Stimulated activated naive CD8-positive, alpha-beta T cell treated with anti-CD3 and anti-CD28 coated beads, Interleukin-15, amount 100 ng/mL, for 72 hours (primary cell): ENCODE data around the gene PFN4.
"Not testable (repeated sequence)": the region's sequence is repeated elsewhere in the genome, so short reads cannot be mapped to it uniquely, and the experiment has no call there.

Experiments used
- ATAC-seq: fragments of 150-1000 bp; cut with Tn5 transposase; 2 replicates; pipeline ENCODE4 v1.10.0; 2021; ENCODE audit warnings: mild to moderate bottlenecking, moderate library complexity
- DNase-seq, 2 donors: peaks; one replicate each; pipeline ENCODE4 v3.0.0; 2021 to 2022
- H3K27ac Mint-ChIP-seq, 2 donors: one replicate each; pipeline ENCODE4 v1.8.0; 2022; ENCODE audit warnings: mild to moderate bottlenecking in 2 of 2, mixed read lengths in 2 of 2, moderate library complexity in 2 of 2
- H3K27me3 Mint-ChIP-seq: one replicate; pipeline ENCODE4 v1.8.0; 2022; ENCODE audit warnings: mixed read lengths
- H3K4me1 Mint-ChIP-seq: one replicate; pipeline ENCODE4 v1.8.0; 2022; ENCODE audit warnings: mild to moderate bottlenecking, mixed read lengths
- H3K4me3 Mint-ChIP-seq, 2 donors: one replicate each; pipeline ENCODE4 v1.8.0; 2022; ENCODE audit warnings: mild to moderate bottlenecking in 2 of 2, mixed read lengths in 2 of 2, moderate library complexity in 1 of 2
- H3K9me3 Mint-ChIP-seq, 2 donors: one replicate each; pipeline ENCODE4 v1.8.0; 2022; ENCODE audit warnings: mixed read lengths in 2 of 2

Gene PFN4

GRCh38 chr2:24123922-24124580, 917 bp upstream of the PFN4 start:
- Mint-ChIP-seq H3K4me3 (peak overlapping the region; percentile 91 to 93), H3K27ac (peak overlapping the region; percentile 90 to 93)
- peak; percentile 22 for ATAC-seq

DNA sequence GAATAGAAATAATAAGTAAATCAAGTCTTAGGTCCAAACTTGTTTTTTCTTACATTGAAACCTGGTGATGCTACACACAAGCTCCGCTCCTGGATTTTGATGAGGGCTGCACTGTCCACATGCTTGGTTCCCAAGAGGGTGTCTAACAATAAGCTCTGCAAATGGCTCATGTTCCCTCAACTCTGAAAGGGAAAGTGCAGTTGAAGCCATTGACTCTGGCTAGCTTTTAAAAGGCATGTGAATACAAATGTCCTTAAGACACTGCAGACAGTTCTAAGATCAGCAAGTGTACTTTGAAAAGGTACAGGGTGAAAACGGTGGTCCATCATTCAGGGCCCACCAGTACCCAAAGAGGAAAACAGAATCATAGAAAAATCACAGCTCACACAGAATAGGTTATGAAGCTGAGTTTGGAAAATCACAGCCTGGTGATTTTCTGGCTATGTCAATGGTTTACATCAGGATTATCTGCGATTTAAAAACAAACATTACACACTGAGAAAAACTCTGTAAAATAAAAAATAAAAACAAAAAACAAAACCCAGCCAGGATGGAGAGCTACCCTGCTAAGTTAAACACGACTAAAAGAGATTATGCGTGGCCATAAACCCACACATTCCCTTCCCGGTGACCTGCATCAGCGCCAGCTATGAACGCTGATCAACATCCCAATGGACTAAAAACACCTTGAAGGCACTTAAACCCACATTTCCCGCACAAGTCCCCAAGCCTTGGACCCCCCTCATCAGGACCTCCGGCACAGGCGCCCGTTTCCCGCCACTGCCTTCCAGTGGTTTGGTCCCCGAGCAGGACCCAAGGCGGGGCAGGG, 554 bp downstream of the PFN4 start:
- Mint-ChIP-seq H3K27ac (peak overlapping the region; percentile 97), H3K4me1 (peaks cover 23% of the 10 kb centered on the region), H3K4me3 (peak overlapping the region; percentile 88 to 90), H3K27me3 (no peaks in the 10 kb centered on the region), H3K9me3 (no peaks in the 10 kb centered on the region)
- ATAC-seq (no peak), DNase-seq (no peak)

More at GRCh38 chr2:24123922-24124580, 917 bp upstream of the PFN4 start:
- Mint-ChIP-seq H3K4me1 (peaks cover 27% of the 10 kb centered on the region), H3K27me3 (no peaks in the 10 kb centered on the region), H3K9me3 (no peaks in the 10 kb centered on the region)
- no peak for DNase-seq

DNA sequence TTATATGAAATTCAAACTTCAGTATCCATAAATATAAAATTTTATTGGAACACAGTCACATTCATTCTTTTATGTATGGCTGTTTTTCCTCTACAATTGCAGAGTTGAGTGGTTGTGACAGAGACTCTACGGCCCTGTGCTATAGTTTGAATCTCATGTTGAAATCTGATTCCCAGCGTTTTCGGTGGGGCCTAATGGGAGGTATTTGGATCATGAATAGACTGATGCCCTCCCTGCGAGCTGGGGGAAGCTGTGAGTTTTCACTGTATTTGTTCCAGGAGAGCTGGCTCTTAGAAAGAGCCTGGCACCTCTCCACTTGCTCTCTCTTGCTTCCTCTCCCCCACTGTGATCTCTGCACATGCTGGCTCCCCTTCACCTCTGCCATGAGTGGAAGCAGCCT, 1.7 kb downstream of the PFN4 start:
- Mint-ChIP-seq H3K4me1 (peaks cover 23% of the 10 kb centered on the region), H3K27ac (no peak overlapping the region), H3K27me3 (no peaks in the 10 kb centered on the region), H3K4me3 (no peak overlapping the region), H3K9me3 (no peaks in the 10 kb centered on the region)
- no peak for ATAC-seq
- no peak for DNase-seq

- ATAC-seq (no peak), DNase-seq (no peak)
- Mint-ChIP-seq H3K9me3 (no peaks in the 10 kb centered on the region), H3K27me3 (no peaks in the 10 kb centered on the region), H3K4me3 (no peak overlapping the region), H3K27ac (no peak overlapping the region), H3K4me1 (peaks cover 23% of the 10 kb centered on the region)
Observed at GRCh38 chr2:24121066-24121465, 2.1 kb downstream of the PFN4 start.

GRCh38 chr2:24117902-24118301, 5.2 kb downstream of the PFN4 start:
- H3K27ac Mint-ChIP-seq, result no peak overlapping the region
- no peak for DNase-seq
- H3K4me1 Mint-ChIP-seq, result peaks cover 6% of the 10 kb centered on the region
- H3K4me3 Mint-ChIP-seq, result no peak overlapping the region
- no peaks in the 10 kb centered on the region for H3K9me3 Mint-ChIP-seq
- H3K27me3 Mint-ChIP-seq, result no peaks in the 10 kb centered on the region
- ATAC-seq, result no peak

- H3K4me1 Mint-ChIP-seq, result no peaks in the 10 kb centered on the region
- no peak overlapping the region for H3K27ac Mint-ChIP-seq
- no peak overlapping the region for H3K4me3 Mint-ChIP-seq
Observed at GRCh38 chr2:24115057-24115456, 8.1 kb downstream of the PFN4 start.

GRCh38 chr2:24111407-24111901, 11.7 kb downstream of the PFN4 start:
- Mint-ChIP-seq H3K27ac (no peak overlapping the region), H3K9me3 (peaks cover 13 to 16% of the 10 kb centered on the region in 2 donors), H3K27me3 (no peaks in the 10 kb centered on the region), H3K4me3 (no peak overlapping the region), H3K4me1 (no peaks in the 10 kb centered on the region)
- DNase-seq (no peak), ATAC-seq (no peak)

More at GRCh38 chr2:24115057-24115456, 8.1 kb downstream of the PFN4 start:
- H3K9me3 Mint-ChIP-seq, result no peaks in the 10 kb centered on the region
- DNase-seq (no peak), ATAC-seq (no peak)
- no peaks in the 10 kb centered on the region for H3K27me3 Mint-ChIP-seq

- no peak overlapping the region for H3K4me3 Mint-ChIP-seq
- DNase-seq (no peak), ATAC-seq (peak; percentile 33)
- no peak overlapping the region for H3K27ac Mint-ChIP-seq
- no peaks in the 10 kb centered on the region for H3K27me3 Mint-ChIP-seq
- H3K9me3 Mint-ChIP-seq, result peaks cover 16% of the 10 kb centered on the region in 2 donors
- H3K4me1 Mint-ChIP-seq, result no peaks in the 10 kb centered on the region
Observed at GRCh38 chr2:24110660-24111303, 12.4 kb downstream of the PFN4 start.

DNA sequence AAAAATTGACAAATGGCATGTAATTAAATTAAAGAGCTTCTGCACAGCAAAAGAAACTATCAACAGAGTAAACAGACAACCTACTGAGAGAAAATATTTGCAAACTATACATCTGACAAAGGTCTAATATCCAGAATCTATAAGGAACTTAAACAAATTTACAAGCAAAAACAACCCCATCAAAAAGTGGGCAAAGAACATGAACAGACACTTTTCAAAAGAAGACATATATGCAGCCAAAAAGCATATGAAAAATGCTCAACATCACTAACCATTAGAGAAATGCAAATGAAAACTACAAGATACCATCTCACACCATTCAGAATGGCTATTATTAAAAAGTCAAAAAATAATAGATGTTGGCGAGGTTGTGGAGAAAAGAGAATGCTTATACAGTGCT, 13.7 kb downstream of the PFN4 start:
- not testable (repeated sequence) for DNase-seq, H3K4me1 Mint-ChIP-seq, ATAC-seq, H3K27ac Mint-ChIP-seq, H3K27me3 Mint-ChIP-seq, H3K4me3 Mint-ChIP-seq
- peaks cover 16 to 27% of the 10 kb centered on the region in 2 donors for H3K9me3 Mint-ChIP-seq

DNA sequence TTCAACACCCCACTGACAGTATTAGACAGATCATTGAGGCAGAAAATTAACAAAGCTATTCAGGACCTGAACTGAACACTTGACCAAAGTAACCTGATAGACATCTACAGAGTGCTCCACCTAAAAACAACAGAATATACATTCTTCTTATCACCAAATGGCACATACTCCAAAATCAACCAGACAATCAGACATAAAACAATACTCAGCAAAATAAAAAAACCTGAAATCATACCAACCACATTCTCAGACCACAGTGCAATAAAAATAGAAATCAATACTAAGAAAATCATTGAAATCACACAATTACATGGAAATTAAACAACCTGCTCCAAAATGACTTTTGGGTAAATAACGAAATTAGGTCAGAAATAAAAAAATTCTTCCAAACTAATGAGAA, 15.8 kb downstream of the PFN4 start:
- no peak for ATAC-seq
- DNase-seq, result no peak
- H3K27ac Mint-ChIP-seq, result no peak overlapping the region
- H3K4me1 Mint-ChIP-seq, result no peaks in the 10 kb centered on the region
- no peak overlapping the region for H3K4me3 Mint-ChIP-seq
- no peaks in the 10 kb centered on the region for H3K27me3 Mint-ChIP-seq
- H3K9me3 Mint-ChIP-seq, result peaks cover 16 to 27% of the 10 kb centered on the region in 2 donors

DNA sequence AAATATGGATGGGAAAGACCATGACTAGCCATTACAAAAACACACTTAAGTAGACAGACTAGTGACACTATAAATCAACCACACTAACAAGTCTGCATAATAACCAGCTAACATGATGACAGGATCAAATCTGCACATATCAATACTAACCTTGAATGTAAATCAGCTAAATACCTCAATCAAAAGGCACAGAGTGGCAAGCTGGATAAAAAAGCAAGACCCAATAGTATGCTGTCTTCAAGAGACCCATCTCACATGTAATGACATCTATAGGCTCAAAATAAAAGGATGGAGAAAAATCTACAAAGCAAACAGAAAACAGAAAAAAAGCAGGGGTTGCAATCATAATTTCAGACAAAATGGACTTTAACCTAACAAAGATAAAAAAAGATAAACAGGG, 16.3 kb downstream of the PFN4 start:
- Mint-ChIP-seq H3K4me3 (no peak overlapping the region), H3K27me3 (no peaks in the 10 kb centered on the region), H3K9me3 (peaks cover 16 to 27% of the 10 kb centered on the region in 2 donors), H3K4me1 (no peaks in the 10 kb centered on the region), H3K27ac (no peak overlapping the region)
- no peak for DNase-seq
- ATAC-seq, result no peak

DNA sequence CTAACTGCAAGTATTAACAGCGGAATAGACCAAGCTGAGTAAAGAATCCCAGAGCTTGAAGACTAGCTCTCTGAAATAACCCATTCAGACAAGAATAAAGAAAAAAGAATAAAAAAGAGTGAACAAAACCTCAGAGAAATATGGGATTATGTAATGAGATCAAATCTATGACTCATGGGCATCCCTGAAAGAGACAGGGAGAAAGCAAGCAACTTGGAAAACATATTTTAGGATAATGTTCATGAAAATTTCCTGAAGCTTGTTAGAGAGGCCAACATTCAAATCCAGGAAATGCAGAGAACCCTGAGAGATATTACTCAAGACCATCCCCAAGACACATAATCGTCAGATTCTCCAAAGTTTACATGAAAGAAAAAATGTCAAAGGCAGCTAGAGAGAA, 17.3 kb downstream of the PFN4 start:
- Mint-ChIP-seq H3K27me3 (no peaks in the 10 kb centered on the region), H3K27ac (peak overlapping the region in 1 of 2 donors; percentile 42), H3K9me3 (peaks cover 16 to 27% of the 10 kb centered on the region in 2 donors), H3K4me3 (no peak overlapping the region), H3K4me1 (no peaks in the 10 kb centered on the region)
- no peak for DNase-seq
- no peak for ATAC-seq

GRCh38 chr2:24104906-24105305, 18.2 kb downstream of the PFN4 start:
- Mint-ChIP-seq H3K4me1 (no peaks in the 10 kb centered on the region), H3K9me3 (peaks cover 16 to 28% of the 10 kb centered on the region in 2 donors)
- no peak for ATAC-seq

DNA sequence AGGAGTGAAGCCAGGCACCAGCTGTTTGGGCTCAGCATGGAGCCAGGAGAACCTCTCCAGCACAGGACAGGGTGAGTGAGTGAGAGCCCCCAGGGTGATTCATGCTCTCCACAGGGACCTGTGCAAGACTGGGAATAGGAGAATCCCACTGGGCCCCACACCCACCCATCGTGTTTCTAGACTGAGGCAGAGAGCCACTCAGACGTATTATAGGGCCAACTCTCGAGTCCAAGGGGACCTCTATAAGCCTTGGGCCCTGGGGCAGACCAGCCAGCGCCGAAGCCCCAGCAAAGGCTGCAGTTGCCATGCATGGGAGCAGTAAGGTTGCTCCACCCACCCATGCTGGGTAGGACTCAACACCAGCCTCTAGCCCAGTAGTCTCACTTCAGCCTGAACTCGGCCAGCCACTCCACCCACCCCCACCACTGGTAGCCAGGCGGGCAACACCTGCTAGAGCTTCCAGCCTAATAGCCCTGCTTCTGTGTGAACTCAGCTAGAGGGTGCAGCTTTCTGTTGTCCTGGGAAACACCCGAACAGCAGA, 19.0 kb downstream of the PFN4 start:
- DNase-seq, result no peak
- H3K27ac Mint-ChIP-seq, result no peak overlapping the region

More at GRCh38 chr2:24104906-24105305, 18.2 kb downstream of the PFN4 start:
- H3K27ac Mint-ChIP-seq, result no peak overlapping the region
- DNase-seq, result no peak
- no peak overlapping the region for H3K4me3 Mint-ChIP-seq
- no peaks in the 10 kb centered on the region for H3K27me3 Mint-ChIP-seq

DNA sequence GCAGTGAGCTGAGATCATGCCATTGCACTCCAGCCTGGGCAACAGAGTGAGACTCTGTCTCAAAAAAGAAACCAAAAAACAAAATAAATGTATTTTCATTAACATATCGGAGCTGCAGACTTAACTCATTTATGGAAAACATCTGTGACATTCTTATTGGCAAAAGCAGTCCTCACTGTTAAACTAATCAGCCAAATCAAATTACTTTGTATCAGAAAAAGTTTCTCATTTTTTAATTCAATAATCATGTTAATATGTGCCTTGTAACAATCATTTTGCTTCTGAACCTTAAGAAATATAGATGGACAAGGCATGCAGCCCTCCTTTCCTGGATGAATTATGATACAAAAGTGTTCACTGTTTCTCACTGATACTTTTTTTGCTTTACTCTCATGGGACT, 20.5 kb downstream of the PFN4 start:
- DNase-seq (no peak), ATAC-seq (no peak)
- H3K4me1 Mint-ChIP-seq, result no peaks in the 10 kb centered on the region
- H3K4me3 Mint-ChIP-seq, result no peak overlapping the region
- no peaks in the 10 kb centered on the region for H3K27me3 Mint-ChIP-seq
- H3K27ac Mint-ChIP-seq, result no peak overlapping the region
- peaks cover 15 to 43% of the 10 kb centered on the region in 2 donors for H3K9me3 Mint-ChIP-seq

More for the DNA sequence above, 19.0 kb downstream of the PFN4 start:
- Mint-ChIP-seq H3K27me3 (no peaks in the 10 kb centered on the region), H3K9me3 (peaks cover 16 to 36% of the 10 kb centered on the region in 2 donors), H3K4me1 (no peaks in the 10 kb centered on the region), H3K4me3 (no peak overlapping the region)
- no peak for ATAC-seq
